Thyroid gland (tissue), 4 donors: ENCODE data around the gene RPS6KA6. TPM values are rescaled to one million over a fixed set of nuclear protein-coding genes. Genes with fewer than 3 reads are reported as not detected.

Source experiments
- DNase-seq, 2 donors: peaks; one replicate each; pipeline ENCODE4 v3.0.0-alpha.2; 2019
- H3K27ac ChIP-seq, 3 donors: fragments of 200-600 bp; sonication (generic); 1 replicate in 2 of 3; 2 replicates in 1 of 3; pipeline ENCODE4 v1.5.1; 2016 to 2019; ENCODE audit warnings: mild to moderate bottlenecking in 1 of 3, moderate library complexity in 1 of 3
- H3K27me3 ChIP-seq: fragments of 200-600 bp; sonication (generic); one replicate; pipeline ENCODE4 v1.5.1; 2019
- H3K36me3 ChIP-seq, 2 donors: fragments of 200-600 bp; sonication (generic); one replicate each; pipeline ENCODE4 v1.5.1; 2016 to 2019
- H3K4me1 ChIP-seq, 2 donors: fragments of 200-600 bp; sonication (generic); one replicate each; pipeline ENCODE4 v1.5.1; 2017 to 2019
- H3K4me3 ChIP-seq, 3 donors: fragments of 200-600 bp; sonication (generic); replicated peaks in 1 of 3; 1 replicate in 2 of 3; 2 replicates in 1 of 3; pipeline ENCODE4 v1.5.1; 2016; ENCODE audit warnings: mild to moderate bottlenecking in 1 of 3
- H3K9me3 ChIP-seq: fragments of 200-600 bp; sonication (generic); one replicate; pipeline ENCODE4 v1.5.1; 2017
- POLR2A ChIP-seq, 2 donors: fragments of 450-650 bp; IDR thresholded peaks; one replicate each; pipeline ENCODE4 v1.6.1; 2017; ENCODE audit warnings: antibody characterized with exemption in 2 of 2, mild to moderate bottlenecking in 2 of 2, moderate library complexity in 1 of 2
- WGBS, 2 donors: methylation state at CpG; one replicate each; pipeline ENCODE4 v1.1.5; 2017; 5-methylcytosine and 5-hydroxymethylcytosine counted together
- intact Hi-C: fragments of 100-400 bp; cut with DNase I; formaldehyde crosslinking; loops from one replicate; pipeline ENCODE4 v1.15.1; 2023
- microRNA-seq: library from miRNA; unstranded; fragments of <30 nt; microRNA quantifications from one replicate; pipeline ENCODE4, GENCODE V29; 2016
- small RNA-seq: library from RNA; depleted of rRNA; stranded (forward); fragments of <200 nt; gene quantifications from one replicate; pipeline ENCODE3, GENCODE V24; 2016
- total RNA-seq, 4 donors: library from RNA; depleted of rRNA; stranded (reverse); fragments of >200 nt; gene quantifications; one replicate each; pipeline ENCODE4 v1.2.3, GENCODE V29; 2016
- TF ChIP-seq, protein P1 (sequence below), 6 experiments: fragments of 200-600 bp in 3 of 6; fragments of 450-650 bp in 3 of 6; sonication (generic) in 3 of 6; IDR thresholded peaks; one replicate each; pipeline ENCODE4 v1.5.1; 2016 to 2019; ENCODE audit warnings: antibody characterized with exemption in 6 of 6, mild to moderate bottlenecking in 2 of 6, inconsistent platforms in 1 of 6, moderate library complexity in 1 of 6

The RPS6KA6 gene
- total RNA-seq, 4 donors from 2014 or later: 14.6 to 24.0 (median 23.0) TPM

DNA sequence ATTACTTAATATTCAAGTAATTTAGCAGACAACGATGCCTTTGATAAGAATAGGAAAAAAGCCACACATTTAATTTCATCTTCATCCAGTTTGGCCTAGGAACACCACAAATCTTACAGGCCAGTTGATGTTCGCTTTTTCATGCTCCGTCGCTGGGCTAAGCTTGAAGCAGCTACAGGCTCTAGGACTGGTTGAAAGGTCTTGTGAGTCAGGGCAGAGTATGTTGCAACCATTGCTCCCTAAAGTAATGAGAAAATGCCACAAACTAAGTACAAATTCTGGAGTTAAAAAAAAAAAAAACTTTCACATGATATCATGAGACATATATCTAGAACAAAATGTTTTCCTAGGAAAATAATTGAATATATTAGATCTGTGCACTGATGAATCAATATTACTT lies 123.8 kb downstream of the RPS6KA6 start:
- intact Hi-C loops: no loop called here
- no peaks in the 10 kb centered on the region for H3K27me3 ChIP-seq
- TF ChIP-seq POLR2A (IDR thresholded peaks at IDR 0.05): no peak
- H3K4me1 ChIP-seq: no peaks in the 10 kb centered on the region
- H3K9me3 ChIP-seq: no peaks in the 10 kb centered on the region
- H3K27ac ChIP-seq: no peak overlapping the region
- no peak for DNase-seq
- 92 to 99% methylated on average over 4 of the region's 4 CpGs for WGBS, 2 donors
- no peaks in the 10 kb centered on the region for H3K36me3 ChIP-seq
- no peak overlapping the region for H3K4me3 ChIP-seq

DNA sequence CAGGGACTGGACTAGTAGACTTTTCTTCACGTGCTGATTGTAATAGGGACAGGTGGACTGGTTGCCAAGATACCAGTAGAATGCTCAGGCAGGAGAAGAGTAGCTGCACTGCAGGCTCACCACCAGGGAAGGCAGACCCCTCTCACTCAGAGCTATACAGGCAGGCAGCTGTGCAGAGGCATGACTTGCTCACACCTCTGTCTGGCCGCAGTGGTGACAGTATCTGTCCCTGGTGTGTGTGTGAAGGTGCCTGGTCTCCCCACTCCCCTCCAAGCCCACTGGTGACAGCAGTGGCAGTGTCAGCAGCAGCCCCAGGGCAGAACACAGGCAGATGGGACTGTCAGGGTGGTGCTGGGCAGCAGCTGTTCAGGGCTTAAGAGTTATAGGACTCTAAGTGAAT lies 140.7 kb downstream of the RPS6KA6 start:
- Histone ChIP-seq H3K9me3 (no peaks in the 10 kb centered on the region), H3K4me3 (no peak overlapping the region), H3K27me3 (no peaks in the 10 kb centered on the region), H3K4me1 (no peaks in the 10 kb centered on the region), H3K27ac (no peak overlapping the region), H3K36me3 (no peaks in the 10 kb centered on the region)
- WGBS, 2 donors: no CpG with 5 or more reads among the region's 2 CpGs
- no peak for TF ChIP-seq POLR2A (IDR thresholded peaks at IDR 0.05)
- TF ChIP-seq, protein P1, sequence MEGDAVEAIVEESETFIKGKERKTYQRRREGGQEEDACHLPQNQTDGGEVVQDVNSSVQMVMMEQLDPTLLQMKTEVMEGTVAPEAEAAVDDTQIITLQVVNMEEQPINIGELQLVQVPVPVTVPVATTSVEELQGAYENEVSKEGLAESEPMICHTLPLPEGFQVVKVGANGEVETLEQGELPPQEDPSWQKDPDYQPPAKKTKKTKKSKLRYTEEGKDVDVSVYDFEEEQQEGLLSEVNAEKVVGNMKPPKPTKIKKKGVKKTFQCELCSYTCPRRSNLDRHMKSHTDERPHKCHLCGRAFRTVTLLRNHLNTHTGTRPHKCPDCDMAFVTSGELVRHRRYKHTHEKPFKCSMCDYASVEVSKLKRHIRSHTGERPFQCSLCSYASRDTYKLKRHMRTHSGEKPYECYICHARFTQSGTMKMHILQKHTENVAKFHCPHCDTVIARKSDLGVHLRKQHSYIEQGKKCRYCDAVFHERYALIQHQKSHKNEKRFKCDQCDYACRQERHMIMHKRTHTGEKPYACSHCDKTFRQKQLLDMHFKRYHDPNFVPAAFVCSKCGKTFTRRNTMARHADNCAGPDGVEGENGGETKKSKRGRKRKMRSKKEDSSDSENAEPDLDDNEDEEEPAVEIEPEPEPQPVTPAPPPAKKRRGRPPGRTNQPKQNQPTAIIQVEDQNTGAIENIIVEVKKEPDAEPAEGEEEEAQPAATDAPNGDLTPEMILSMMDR (IDR thresholded peaks at IDR 0.05): no peak
- no peak for DNase-seq
- intact Hi-C loops: no loop called here

DNA sequence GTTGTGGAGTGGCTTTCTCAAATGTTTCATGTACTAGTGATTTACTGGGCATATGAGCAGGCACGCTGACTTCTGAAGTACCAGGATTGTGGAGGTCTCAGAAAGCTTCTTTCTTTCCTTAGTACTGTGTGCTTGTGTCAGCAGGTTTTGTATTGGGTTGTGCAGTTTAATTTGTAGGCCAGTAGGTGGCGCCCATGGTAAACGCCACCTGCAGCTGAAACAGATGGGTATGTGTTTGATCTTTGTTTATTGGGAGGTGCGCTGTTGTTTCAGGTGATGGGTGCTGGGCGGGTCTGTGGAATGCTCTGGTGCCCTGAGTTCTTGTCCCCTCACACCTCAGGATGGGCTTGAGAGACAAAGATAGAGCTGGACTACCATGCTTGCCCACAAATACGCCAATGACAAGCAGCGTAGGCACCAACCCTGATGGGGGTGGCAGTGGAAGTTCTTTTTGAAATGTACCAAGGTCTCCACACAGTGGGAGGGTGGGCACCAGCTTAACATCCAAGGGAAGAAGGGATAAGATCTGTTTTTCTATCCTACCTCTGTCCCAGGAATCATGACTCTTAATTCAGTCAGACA lies 141.5 kb downstream of the RPS6KA6 start:
- H3K27me3 ChIP-seq: no peaks in the 10 kb centered on the region
- TF ChIP-seq POLR2A (IDR thresholded peaks at IDR 0.05): no peak
- TF ChIP-seq, protein P1 (IDR thresholded peaks at IDR 0.05): peak in 5 of 6 experiments; percentile 27 to 58 (median 54)
- no peaks in the 10 kb centered on the region for H3K4me1 ChIP-seq
- 7 to 34% methylated on average over 4 to 7 of the region's 7 CpGs for WGBS, 2 donors
- peak; percentile 14 to 25 for DNase-seq
- no peaks in the 10 kb centered on the region for H3K36me3 ChIP-seq
- no peak overlapping the region for H3K27ac ChIP-seq
- no peak overlapping the region for H3K4me3 ChIP-seq
- no peaks in the 10 kb centered on the region for H3K9me3 ChIP-seq
- intact Hi-C loops: no loop called here

DNA sequence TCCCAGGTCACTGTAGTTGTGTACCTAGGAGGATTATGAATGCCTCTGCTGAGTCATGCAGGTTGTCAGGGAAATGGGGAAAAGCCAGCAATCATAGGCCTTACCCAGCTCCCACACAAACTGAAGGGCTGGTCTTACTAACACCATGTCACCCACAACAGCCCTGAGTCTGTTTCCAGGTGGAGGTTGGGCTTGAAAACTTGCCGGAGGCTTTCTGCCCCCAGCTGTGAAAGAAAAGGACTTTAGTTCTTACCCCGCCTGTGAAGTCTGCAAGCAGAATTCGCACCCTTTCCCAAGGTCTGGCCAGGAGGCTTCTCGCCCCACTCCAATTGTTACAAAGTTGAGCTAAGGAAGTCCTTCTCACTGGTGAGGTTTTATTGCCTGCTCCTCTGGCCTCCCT lies 143.9 kb downstream of the RPS6KA6 start:
- no peaks in the 10 kb centered on the region for H3K36me3 ChIP-seq
- H3K9me3 ChIP-seq: no peaks in the 10 kb centered on the region
- intact Hi-C loops: no loop called here
- 67% methylated on average over 3 of the region's 4 CpGs; no CpG with 5 or more reads in 1 of the 2 donors for WGBS, 2 donors
- H3K27me3 ChIP-seq: no peaks in the 10 kb centered on the region
- DNase-seq: no peak
- no peaks in the 10 kb centered on the region for H3K4me1 ChIP-seq
- no peak overlapping the region for H3K27ac ChIP-seq
- TF ChIP-seq POLR2A (IDR thresholded peaks at IDR 0.05): no peak
- TF ChIP-seq, protein P1 (IDR thresholded peaks at IDR 0.05): no peak
- no peak overlapping the region for H3K4me3 ChIP-seq

Small RNAs within 50 kb of the gene (microRNA-seq; reads per million reads assigned to microRNA genes)
- not detected for gene MIR548I4

Small RNAs within 50 kb of the gene (small RNA-seq; reads per million reads assigned to genes)
- gene MIR548I4: not detected
